Peyer's patch (tissue), 4 donors: ENCODE results near the gene AKAP17A.

Experiments used
- CTCF ChIP-seq, 6 experiments: fragments of 450-650 bp in 4 of 6; fragments of 200-600 bp in 2 of 6; sonication (generic) in 1 of 6; IDR thresholded peaks; one replicate each; pipeline ENCODE4 v1.5.1; 2017 to 2019; ENCODE audit warnings: antibody characterized with exemption in 6 of 6, mild to moderate bottlenecking in 3 of 6, moderate library complexity in 1 of 6
- POLR2A ChIP-seq, 2 donors: fragments of 450-650 bp; IDR thresholded peaks; one replicate each; pipeline ENCODE4 v1.5.1; 2017; ENCODE audit warnings: antibody characterized with exemption in 2 of 2, mild to moderate bottlenecking in 2 of 2, moderate library complexity in 2 of 2

GRCh38 chrX:1581132-1581531 lies 10.3 kb upstream of the AKAP17A start:
- TF ChIP-seq CTCF (IDR thresholded peaks at IDR 0.05) (peak; percentile 62 to 81 (median 72)), POLR2A (IDR thresholded peaks at IDR 0.05) (no peak)
